Muscle of leg (tissue), 11 donors: ENCODE measurements around the gene SLC12A6. TPM values are rescaled to one million over a fixed set of nuclear protein-coding genes. Genes with fewer than 3 reads are reported as not detected.
A peak's percentile ranks its signal among the peaks of the same experiment; 100 is the strongest.

Source experiments
- DNase-seq: peaks from one replicate; pipeline ENCODE4 v3.0.0; 2013
- H3K27ac ChIP-seq: one replicate; pipeline ENCODE4 v1.5.1; 2013; ENCODE audit warnings: mild to moderate bottlenecking, low read length, control low read depth
- H3K27me3 ChIP-seq: one replicate; pipeline ENCODE4 v1.6.1; 2013; ENCODE audit warnings: low read length; ENCODE audit not compliant: control insufficient read depth, insufficient read depth
- H3K36me3 ChIP-seq: one replicate; pipeline ENCODE4 v1.6.1; 2013; ENCODE audit warnings: low read length; ENCODE audit not compliant: control insufficient read depth, insufficient read depth
- H3K4me1 ChIP-seq: one replicate; pipeline ENCODE4 v1.6.1; 2013; ENCODE audit warnings: low read length; ENCODE audit not compliant: control insufficient read depth, insufficient read depth
- H3K4me3 ChIP-seq: one replicate; pipeline ENCODE4 v1.5.1; 2013; ENCODE audit warnings: low read length, control low read depth
- H3K9me3 ChIP-seq: replicated peaks from 2 replicates; pipeline ENCODE4 v1.6.1; 2013; ENCODE audit warnings: low read depth, low read length; ENCODE audit not compliant: control insufficient read depth
- WGBS: methylation state at CpG from one replicate; pipeline ENCODE4 v1.1.5; 2013; ENCODE audit warnings: missing lambda C conversion rate; ENCODE audit not compliant: insufficient coverage; 5-methylcytosine and 5-hydroxymethylcytosine counted together
- polyA plus RNA-seq, 8 donors: library from polyadenylated mRNA; unstranded; fragments of 120-200 nt; gene quantifications; one replicate each; pipeline versions ENCODE4 v1.2.1 to v1.2.3, GENCODE V29; 2013; ENCODE audit warnings: inconsistent platforms in 1 of 8, low replicate concordance in 1 of 8; ENCODE audit not compliant: insufficient read length in 8 of 8, insufficient read depth in 1 of 8
- total RNA-seq: library from RNA; stranded (reverse); fragments of 120-200 nt; gene quantifications from one replicate; pipeline ENCODE4 v1.2.4, GENCODE V29; 2013

The SLC12A6 gene
- total and polyA plus RNA-seq, 9 donors = 11.7 to 18.6 (median 15.3) TPM

DNA sequence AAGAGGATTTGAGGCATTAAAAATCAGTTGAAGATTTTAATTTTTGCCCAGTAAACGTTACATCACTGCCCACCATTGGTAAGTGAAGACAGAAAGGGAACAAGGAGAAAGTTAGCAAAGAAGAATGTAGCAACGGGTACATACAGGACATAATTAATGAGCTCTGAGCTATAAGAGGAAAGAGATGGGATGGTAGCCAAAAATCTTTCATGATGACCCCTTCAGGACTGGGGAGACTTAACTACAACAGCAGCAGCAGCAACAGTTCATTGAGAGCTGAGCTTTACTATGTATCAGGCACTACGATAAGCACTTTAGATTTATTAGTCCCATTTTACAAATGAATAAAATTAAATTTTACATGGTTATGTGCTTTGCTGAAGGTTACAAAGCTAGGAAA is 94.4 kb downstream of the SLC12A6 start:
- Histone ChIP-seq H3K27ac (no peak overlapping the region), H3K27me3 (no peaks in the 10 kb centered on the region), H3K9me3 (no peaks in the 10 kb centered on the region), H3K4me1 (no peaks in the 10 kb centered on the region), H3K4me3 (no peak overlapping the region), H3K36me3 (peaks cover 20% of the 10 kb centered on the region)
- 80% methylated on average over 1 of the region's 3 CpGs for WGBS
- DNase-seq = no peak

DNA sequence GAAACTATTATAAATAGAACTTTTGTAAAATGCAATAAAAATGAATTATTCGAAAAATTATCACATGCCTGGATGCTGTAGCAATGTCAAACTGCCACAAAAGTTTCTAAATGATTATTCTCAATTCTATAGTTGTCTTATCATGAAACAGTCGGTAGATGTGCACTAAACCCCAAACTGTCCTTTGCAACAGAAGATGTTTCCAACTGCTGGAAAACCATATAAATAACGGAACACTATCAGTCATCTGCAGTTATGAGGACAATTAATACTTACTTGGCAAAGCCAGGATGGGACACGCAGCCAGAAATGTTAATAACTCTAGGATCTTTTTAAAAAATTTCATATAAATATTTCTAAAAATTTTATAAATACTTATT is 95.3 kb downstream of the SLC12A6 start:
- Histone ChIP-seq H3K27ac (no peak overlapping the region), H3K4me3 (no peak overlapping the region), H3K27me3 (no peaks in the 10 kb centered on the region), H3K36me3 (peaks cover 21% of the 10 kb centered on the region), H3K4me1 (no peaks in the 10 kb centered on the region), H3K9me3 (no peaks in the 10 kb centered on the region)
- WGBS = no CpG with 5 or more reads among the region's 4 CpGs
- DNase-seq = no peak

DNA sequence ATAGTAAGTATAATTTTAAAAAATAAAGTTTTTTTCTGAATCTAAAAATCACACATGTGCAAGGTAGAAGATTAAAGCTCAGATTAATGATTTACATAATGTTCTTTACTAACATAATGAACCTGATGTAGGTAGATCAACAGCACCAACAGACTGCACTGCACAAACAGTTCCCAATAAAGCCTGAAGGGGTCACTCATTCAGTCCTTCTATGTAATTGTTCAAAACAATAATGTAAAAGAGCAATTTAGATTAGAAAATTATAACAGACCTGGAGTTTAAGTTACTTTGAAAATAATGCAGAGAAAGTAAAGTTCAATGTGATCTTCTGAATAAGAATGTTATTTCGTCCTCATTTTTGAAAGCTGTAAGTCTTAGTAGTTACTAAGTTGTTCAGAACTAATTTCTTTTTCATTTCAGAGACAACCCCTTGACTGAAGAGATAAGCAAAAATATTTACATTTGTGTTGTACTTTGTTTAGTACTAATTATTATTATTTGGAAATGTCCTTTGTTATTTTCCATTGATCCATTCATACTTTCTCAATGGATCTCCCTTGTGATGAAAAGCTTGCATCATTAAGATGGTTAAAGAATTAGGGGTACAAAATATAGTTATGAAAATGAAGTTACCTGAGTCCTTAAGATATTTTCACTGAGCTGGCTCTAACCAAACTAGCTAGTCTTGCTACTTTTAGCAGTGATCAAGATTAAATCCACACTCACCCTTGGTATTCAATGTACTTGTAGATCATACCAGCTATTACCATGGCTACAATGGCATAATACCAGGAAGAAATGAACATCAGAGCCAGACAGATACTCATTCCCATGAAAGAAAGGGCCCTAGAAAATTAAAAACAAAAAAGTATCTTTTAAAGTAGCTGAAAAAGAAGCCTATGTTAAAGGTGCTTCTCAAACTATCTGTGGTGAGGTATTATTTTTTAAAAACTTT is 95.9 kb downstream of the SLC12A6 start:
- no peaks in the 10 kb centered on the region for H3K4me1 ChIP-seq
- WGBS = no CpG with 5 or more reads among the region's 1 CpG
- H3K9me3 ChIP-seq = no peaks in the 10 kb centered on the region
- H3K4me3 ChIP-seq = no peak overlapping the region
- DNase-seq = peak; percentile 26
- H3K36me3 ChIP-seq = peaks cover 22% of the 10 kb centered on the region
- no peaks in the 10 kb centered on the region for H3K27me3 ChIP-seq
- H3K27ac ChIP-seq = no peak overlapping the region

DNA sequence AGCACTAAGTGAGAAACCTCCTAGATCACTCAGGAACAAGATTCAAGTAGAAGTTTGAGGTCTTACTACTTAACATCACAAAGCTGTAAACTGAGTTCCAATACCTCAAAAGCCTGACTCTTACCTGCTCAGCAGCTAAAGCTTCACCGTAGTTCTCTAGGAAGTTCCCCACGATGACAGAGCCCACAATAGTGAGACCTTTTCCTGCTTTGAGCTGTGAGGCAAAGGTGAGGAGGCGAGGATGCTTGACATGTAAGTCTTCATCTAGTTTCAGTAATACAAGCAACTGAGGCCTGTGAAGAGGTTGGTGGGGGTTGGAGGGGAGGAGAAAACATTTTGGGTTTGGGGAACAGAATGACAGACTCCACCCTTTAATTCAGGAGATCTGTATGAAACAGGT is 97.0 kb downstream of the SLC12A6 start:
- H3K4me3 ChIP-seq = no peak overlapping the region
- H3K27ac ChIP-seq = no peak overlapping the region
- peaks cover 29% of the 10 kb centered on the region for H3K36me3 ChIP-seq
- H3K27me3 ChIP-seq = no peaks in the 10 kb centered on the region
- WGBS = 100% methylated on average over 2 of the region's 3 CpGs
- DNase-seq = no peak
- no peaks in the 10 kb centered on the region for H3K9me3 ChIP-seq
- no peaks in the 10 kb centered on the region for H3K4me1 ChIP-seq

DNA sequence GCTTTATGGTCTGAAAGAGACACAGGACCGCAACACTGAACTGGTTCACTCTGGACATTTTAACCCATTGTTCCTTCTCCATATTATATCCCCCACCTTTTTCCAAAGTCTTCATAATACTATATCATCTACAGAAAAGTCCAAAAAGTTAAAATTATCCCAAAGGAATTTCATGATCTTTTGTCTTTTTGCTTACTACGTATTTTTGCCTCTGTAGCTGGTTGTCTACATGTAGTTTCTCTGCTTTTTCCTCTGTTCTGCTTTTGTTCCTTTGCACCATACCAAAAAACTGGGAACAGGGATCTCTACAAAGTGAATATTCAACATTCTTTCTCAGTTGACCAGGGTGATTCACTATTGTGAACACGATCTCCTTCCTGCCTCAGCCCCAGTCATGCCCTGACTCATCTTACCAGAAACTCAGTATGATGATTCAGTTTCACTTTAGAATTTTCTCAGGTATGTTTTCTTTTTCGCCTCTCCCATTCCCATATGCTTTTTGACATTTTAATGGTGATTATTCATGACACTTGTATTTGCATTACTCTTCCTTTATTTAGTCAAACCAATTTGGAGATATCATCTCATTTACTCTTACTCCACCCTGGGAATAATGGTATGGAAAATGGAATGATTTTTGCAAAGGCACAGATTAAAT is 98.3 kb downstream of the SLC12A6 start:
- Histone ChIP-seq H3K9me3 (no peaks in the 10 kb centered on the region), H3K4me3 (no peak overlapping the region), H3K36me3 (peaks cover 28% of the 10 kb centered on the region), H3K4me1 (no peaks in the 10 kb centered on the region), H3K27ac (no peak overlapping the region), H3K27me3 (no peaks in the 10 kb centered on the region)
- WGBS = 91% methylated on average over 1 of the region's 4 CpGs
- DNase-seq = no peak

DNA sequence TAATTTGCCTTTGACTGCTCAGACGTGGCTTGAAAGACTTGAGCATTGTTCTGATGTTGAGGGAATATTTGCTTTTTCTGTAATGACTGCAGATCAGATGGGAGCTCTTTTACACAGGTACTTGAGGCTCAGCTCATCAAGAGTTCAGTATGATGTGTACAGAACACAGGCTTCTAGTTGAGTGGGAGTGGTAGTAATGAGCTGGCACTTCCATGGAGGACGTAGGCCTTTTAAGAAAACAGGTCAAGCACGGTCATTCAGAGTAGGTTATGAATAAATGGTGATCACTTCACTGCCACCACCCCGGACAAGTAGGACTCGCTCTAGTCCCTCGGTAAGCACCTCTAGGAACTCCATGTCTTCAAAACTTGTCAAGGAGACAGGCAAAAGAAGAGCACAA is 104.0 kb downstream of the SLC12A6 start:
- H3K9me3 ChIP-seq = no peaks in the 10 kb centered on the region
- no peak overlapping the region for H3K4me3 ChIP-seq
- no peak for DNase-seq
- H3K36me3 ChIP-seq = peaks cover 41% of the 10 kb centered on the region
- no CpG with 5 or more reads among the region's 6 CpGs for WGBS
- H3K27ac ChIP-seq = no peak overlapping the region
- no peaks in the 10 kb centered on the region for H3K27me3 ChIP-seq
- H3K4me1 ChIP-seq = no peaks in the 10 kb centered on the region

DNA sequence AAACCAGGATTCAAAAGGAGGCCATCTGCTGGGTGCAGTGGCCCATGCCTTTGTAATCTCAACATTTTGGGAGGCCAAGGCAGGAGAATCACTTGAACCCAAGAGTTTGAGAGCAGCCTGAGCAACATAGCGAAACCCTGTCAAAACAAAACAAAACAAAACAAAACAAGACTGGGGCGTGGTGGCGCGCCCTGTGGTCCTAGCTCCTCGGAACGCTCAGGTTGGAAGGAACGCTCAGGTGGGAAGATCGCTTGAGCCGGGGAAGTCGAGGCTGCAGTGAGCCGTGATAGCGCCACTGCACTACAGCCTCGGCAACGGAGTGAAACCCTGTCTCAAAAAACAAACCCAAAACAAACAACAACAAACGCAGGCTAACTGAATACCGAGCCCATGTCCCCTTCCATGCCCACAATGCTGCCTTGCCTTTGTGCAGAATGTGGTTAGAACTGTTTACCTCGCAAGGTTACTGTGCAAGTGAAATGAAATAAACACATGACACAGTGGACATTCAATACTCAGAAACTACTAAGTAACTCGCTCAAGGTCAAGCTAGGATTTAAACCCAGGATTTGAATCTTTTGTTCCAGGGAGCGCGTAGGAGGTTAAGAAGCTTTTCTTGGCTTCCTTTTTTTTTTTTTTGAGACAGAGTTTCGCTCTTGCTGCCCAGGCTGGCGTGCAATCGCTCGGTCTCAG is 113.5 kb downstream of the SLC12A6 start:
- Histone ChIP-seq H3K9me3 (no peaks in the 10 kb centered on the region), H3K27ac (peak overlapping the region; percentile 95), H3K36me3 (peaks cover 12% of the 10 kb centered on the region), H3K27me3 (no peaks in the 10 kb centered on the region), H3K4me1 (peaks cover 12% of the 10 kb centered on the region), H3K4me3 (peak overlapping the region; percentile 93)
- DNase-seq = peak; percentile 17
- 59% methylated on average over 10 of the region's 24 CpGs for WGBS

DNA sequence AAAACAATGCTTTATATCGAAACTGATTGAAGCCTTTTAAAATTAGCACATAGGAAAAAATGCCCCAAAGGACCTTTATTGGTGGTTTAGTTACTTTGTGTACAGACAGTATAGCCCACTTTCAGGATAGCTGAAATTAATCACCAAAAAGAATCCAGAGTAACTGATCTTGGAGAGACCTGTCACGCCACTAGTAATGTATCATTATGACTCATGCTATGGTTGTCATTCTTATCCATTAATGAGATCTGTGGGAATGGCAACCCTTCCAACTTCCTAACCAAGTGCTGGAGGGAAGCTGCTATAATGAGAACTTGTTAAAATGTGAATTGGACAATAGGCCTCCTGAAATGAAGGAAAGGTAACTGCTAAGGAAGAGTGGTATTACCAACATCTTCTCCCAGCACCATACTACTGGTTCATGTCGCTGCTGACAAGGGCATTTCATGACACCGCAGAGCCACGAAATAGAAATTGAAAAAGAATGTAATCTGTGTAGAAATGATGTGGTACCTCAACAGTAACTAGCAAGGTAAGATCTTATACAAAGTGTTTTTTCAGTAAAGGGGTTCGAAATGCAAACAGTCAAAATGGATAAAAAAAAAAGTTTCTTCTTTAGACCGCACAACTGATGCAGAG is 119.9 kb downstream of the SLC12A6 start:
- Histone ChIP-seq H3K36me3 (no peaks in the 10 kb centered on the region), H3K4me3 (no peak overlapping the region), H3K4me1 (no peaks in the 10 kb centered on the region), H3K27ac (no peak overlapping the region), H3K9me3 (no peaks in the 10 kb centered on the region), H3K27me3 (peaks cover 4% of the 10 kb centered on the region)
- no peak for DNase-seq
- 90% methylated on average over 2 of the region's 7 CpGs for WGBS

DNA sequence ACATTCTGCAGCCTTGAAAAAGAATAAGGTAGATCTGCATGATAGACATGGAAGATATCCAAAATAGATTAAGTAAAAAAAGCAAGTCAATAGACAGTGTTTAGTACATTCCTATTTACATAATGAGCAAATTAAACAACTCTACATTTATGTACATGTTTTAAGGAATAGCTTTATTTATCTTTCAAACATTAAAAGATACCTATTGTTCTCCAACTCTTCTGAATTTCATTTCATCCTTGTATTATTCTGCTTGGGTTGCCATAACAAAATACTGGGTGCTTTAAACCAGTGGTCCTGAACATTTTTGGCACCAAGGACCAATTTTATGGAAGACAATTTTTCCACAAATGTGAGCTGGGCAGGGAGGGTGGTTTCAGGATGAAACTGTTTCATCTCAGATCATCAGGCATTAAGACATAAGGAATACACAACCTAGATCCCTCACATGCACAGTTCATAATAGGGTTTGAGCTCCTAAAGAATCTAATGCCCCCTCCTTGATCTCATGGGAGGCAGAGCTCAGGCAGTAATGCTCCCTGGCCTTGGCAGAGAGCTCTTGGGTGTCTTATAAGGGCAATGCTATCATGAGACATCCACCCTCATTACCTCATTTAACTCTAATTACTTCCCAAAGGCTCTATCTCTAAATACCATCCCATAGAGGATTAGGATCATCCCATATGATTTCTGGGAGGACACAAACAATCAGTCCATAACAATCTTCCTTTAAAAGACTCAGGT is 120.9 kb downstream of the SLC12A6 start:
- Histone ChIP-seq H3K9me3 (no peaks in the 10 kb centered on the region), H3K4me3 (no peak overlapping the region), H3K36me3 (no peaks in the 10 kb centered on the region), H3K27me3 (peaks cover 4% of the 10 kb centered on the region), H3K4me1 (no peaks in the 10 kb centered on the region), H3K27ac (no peak overlapping the region)
- no peak for DNase-seq
